GM23338 (cell line): ENCODE measurements around the gene PRUNE1.

ENCODE experiments used
- CREB1 ChIP-seq: fragments of 250-450 bp; sonication (Bioruptor Pico); IDR thresholded peaks from 2 replicates; pipeline ENCODE4 v1.5.0; 2020; ENCODE audit warnings: low read depth, mild to moderate bottlenecking, moderate library complexity
- CTCF ChIP-seq, 2 experiments: fragments of 200-600 bp in 1 of 2; sonication (generic) in 1 of 2; conservative IDR thresholded peaks; 2 replicates each; pipeline versions ENCODE4 v1.5.1 to v1.6.1; 2016 to 2017; ENCODE audit warnings: antibody characterized with exemption in 2 of 2, low read depth in 2 of 2, mild to moderate bottlenecking in 2 of 2, moderate library complexity in 1 of 2
- ETS1 ChIP-seq: IDR thresholded peaks from 2 replicates; pipeline ENCODE4 v1.6.1; 2016; ENCODE audit warnings: antibody characterized with exemption
- EZH2 ChIP-seq: fragments of 200-600 bp; sonication (generic); IDR thresholded peaks from one replicate; pipeline ENCODE4 v1.8.0; 2017; ENCODE audit warnings: antibody characterized with exemption, mild to moderate bottlenecking, low read depth; ENCODE audit not compliant: unreplicated experiment
- EZH2phosphoT487 ChIP-seq: fragments of 200-600 bp; sonication (generic); IDR thresholded peaks from one replicate; pipeline ENCODE4 v1.8.1; 2018; ENCODE audit warnings: antibody characterized with exemption; ENCODE audit not compliant: unreplicated experiment
- JUNB ChIP-seq: IDR thresholded peaks from one replicate; pipeline ENCODE4 v1.6.1; 2016; ENCODE audit warnings: antibody characterized with exemption; ENCODE audit not compliant: unreplicated experiment
- POLR2AphosphoS5 ChIP-seq: IDR thresholded peaks from 2 replicates; pipeline ENCODE4 v1.6.1; 2016; ENCODE audit warnings: antibody characterized with exemption, low read depth
- REST ChIP-seq: IDR thresholded peaks from one replicate; pipeline ENCODE4 v1.6.1; 2018; ENCODE audit warnings: antibody characterized with exemption; ENCODE audit not compliant: unreplicated experiment
- ZNF114 ChIP-seq: fragments of 250-450 bp; sonication (Bioruptor Pico); IDR thresholded peaks from 2 replicates; pipeline ENCODE4 v1.5.0; 2020; ENCODE audit warnings: mild to moderate bottlenecking, moderate library complexity

GRCh38 chr1:150973836-150974579 is 34.2 kb upstream of the PRUNE1 start:
- TF ChIP-seq CTCF (conservative IDR thresholded peaks at IDR 0.05; ENCODE audit: low read depth in 2 of 2) (no peak), EZH2phosphoT487 (no peak), POLR2AphosphoS5 (0 out of 2 replicates have a peak, but pooled peaks have one; percentile 29), REST (no peak), EZH2 (no peak), ETS1 (no peak), JUNB (no peak), ZNF114 (CRISPR knock-in tag) (no peak), CREB1 (CRISPR knock-in tag) (no peak)
